GM21515 (cell line): ENCODE measurements around the gene CBLL1.

Source experiments
- ATAC-seq: cut with Tn5 transposase; IDR thresholded peaks from one replicate; pipeline ENCODE4 v1.9.1; 2021; ENCODE audit not compliant: unreplicated experiment

Gene CBLL1

DNA sequence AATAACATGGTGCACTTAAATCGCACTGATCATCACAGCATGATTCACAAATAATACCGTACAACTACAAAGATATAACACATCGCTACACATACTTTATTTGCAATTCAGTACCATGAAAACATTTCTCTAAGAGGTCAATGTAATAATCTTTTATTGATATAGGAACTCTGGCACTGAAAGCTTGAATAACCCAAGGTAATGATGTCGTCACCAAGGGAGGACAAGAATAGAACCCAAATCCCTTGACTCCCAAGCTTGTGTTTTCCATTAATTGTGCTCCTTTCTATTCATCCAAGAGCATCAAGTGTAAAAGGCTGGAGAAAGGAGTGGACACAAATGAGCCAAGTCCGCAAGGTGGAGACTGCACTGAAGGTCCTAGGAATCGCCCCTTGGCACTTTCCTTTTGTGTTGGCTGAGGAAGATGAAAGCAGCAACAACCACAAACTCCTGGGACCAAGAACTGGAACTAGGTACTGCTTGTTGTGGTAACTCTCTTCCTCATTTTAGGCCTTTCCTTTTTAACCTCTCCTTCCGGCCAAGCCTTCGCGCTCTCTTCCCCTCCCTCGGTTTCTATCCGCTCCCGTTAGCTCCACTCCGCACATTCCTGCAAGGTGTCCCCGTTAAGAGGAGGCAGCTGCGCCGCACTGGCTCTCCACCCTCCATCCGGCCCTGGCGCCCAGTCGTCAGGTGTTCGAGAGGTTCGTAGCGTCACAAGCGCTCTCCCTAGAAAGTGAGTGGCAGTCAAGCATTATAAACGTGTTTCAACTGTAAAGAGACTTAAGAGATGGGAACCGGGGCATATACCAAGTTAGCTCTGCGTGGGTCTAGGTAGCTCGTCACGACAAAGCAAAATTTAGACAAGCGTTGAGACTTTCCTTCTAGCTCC, 1.0 kb upstream of the CBLL1 start:
- peak; percentile 38 for ATAC-seq

DNA sequence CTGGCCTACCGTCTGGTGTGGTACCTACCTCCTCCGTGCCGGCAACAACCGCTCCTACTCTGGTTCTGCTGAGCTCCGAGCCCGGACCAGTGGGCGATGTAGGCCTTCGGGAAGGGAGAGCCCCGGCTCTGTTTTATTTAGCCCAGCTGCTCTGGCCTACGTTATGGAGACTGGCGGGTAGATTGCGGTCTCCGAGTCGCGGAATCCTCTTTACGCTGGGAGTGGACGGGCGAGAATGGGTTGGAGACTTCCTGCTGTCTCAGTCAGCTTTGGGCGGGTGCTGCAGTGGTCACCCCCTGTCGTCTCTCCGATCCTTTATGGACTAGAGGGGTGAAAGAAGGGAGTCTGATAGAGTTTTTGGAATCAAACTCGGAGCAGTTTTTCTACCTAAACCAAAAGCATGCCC, 406 bp downstream of the CBLL1 start:
- peak; percentile 32 for ATAC-seq

DNA sequence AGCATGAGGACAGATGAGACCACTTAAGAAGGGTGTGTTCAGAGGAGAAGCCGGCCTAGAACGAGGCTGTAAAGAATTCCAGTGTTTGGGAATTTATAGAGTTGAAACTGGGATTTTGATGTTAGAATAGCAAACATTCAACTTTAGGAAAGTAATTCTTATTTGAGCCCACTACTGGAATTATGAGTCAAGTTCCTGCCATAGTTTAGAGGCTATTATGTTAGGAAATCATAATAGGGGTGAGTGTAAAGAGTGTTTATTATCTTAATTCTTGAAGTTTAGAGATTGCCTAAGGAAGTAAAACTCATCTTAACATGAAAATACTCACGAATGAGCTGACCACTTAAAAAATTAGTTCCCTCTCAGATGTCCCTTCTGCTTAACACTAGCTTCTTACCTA, 2.1 kb downstream of the CBLL1 start:
- no peak for ATAC-seq

DNA sequence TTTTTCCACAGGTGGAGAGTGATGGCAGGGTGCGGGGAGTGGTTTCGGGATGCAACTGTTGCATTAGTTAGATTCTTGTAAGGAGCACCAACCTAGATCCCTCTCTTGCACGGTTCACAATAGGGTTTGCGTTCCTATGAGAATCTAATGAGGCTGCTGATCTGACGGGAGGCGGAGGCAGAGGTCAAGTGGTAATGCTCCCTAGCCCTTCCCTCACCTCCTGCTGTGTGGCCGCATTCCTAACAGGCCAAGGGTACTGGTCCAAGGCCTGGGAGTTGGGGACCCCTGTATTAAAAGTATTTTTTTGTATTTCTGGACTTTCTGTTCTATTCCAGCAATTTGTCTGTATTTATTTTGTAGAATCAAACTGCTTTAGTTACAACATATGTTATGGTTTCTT, 7.2 kb downstream of the CBLL1 start:
- ATAC-seq, result no peak

DNA sequence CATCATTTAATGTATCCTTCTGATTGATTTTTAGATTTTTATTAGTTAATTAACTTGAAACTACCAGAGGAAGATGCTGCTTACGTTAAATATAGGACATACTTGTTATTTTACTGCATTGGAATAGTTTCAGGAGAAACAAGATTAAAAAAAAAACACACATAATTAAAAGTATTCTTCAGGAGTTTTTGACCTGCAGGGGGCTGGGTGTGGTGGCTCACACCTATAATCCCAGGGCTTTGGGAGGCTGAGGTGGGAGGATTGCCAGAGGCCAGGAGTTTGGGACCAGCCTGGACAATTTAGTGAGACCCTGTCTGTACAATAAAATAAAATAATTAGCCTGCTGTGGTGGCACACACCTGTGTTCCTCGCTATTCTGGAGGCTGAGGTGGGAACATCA, 10.7 kb downstream of the CBLL1 start:
- ATAC-seq, result no peak

DNA sequence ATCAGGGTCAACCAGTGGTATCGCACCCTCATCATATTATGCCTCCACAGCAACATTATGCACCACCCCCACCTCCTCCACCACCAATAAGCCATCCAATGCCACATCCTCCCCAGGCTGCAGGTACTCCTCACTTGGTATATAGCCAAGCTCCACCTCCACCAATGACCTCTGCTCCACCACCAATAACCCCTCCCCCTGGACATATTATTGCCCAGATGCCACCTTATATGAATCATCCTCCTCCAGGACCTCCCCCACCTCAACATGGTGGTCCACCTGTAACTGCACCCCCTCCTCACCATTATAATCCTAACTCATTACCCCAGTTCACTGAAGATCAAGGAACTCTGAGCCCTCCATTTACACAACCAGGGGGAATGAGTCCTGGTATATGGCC, 14.7 kb downstream of the CBLL1 start:
- ATAC-seq, result no peak

DNA sequence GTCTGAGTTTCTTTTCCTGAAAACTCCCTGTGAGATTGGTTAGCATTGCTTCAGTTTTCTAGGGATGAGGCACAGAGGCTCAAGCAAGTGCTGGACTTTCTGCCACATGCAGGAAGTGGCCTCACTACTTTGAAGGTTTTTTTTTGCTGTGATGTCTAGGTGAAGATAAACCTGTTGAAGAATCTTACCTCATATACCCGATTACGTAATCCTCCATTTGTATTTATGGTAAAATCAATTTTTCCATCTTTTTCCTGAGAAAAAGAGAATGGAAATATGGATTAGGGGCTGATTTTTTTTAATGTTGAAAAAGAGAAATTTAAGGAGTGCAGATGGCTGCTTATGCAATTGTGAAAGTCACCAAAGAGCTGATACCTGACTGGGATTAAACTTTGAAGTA, 23.4 kb downstream of the CBLL1 start:
- ATAC-seq, result no peak

DNA sequence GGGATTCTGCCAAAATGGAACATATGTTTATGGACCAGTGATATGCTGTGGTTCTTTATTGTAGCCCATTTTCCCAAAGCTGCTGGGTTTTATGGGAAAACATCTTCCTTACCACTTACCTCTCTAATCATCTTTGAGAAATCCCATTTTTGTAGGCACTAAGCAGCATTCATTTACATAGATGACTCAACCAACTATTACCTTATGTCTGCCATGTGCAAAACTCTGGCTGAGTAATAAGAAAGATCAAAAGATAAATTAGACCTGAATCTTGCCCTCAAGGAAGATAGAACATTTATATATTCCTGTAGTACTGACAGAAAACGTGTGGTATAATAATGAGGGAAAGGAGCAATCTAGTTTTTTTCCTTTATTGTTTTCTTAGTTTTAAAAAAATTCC, 24.3 kb downstream of the CBLL1 start:
- no peak for ATAC-seq

DNA sequence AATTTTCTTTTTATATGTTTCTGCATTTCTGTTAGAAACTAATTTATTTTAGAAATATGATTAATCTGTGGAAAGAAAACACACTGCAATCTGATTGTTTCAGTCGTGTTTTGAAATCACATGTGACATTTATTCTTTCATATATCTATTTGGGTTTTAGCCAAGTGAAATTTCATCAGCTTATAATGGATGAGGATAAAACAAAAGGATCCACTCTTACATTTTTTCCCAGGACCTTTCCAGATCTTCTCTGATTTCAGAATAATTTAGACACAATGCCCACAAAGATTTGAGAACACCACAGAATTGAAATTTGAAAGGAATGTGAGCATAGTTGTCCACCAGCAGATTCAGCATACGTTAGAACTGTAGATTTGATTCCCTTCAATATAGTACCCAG, 29.1 kb downstream of the CBLL1 start:
- ATAC-seq, result no peak

DNA sequence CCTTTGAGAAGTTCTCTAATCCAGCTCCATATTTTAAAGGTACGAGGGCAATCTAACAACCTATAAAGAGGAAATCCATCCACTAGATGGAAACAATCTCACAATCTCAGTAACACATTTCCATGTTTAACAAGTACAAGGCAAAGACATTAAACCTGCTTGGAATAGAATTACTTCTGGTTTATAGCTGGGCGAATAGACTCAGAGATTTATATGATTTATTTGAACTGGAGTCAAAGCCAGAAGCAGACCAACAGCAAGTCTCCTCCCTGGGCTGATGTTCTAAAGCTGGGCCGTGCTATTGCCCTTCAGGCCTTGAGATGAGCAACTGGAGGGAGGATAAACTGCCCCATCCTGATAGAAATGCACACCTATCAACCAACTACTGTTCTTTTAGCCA, 33.8 kb downstream of the CBLL1 start:
- no peak for ATAC-seq

DNA sequence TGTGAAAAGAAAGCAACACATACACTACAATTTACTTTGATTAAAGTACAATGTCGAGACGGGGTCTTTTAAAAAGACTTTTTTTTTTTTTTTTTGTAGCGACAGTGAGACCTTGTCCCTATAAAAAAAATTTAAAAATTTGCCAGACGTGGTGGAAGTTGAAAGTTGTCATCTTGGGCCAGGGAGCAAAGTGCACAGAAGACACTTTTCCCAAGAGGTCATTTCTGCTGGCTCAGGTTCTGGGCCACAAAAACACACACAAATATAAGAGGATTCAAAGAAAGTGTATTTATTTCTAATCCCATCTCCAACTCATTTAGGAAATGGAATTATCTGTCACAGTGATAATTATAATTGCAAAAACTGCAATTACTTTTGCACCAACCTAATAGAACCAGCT, 34.3 kb downstream of the CBLL1 start:
- no peak for ATAC-seq

DNA sequence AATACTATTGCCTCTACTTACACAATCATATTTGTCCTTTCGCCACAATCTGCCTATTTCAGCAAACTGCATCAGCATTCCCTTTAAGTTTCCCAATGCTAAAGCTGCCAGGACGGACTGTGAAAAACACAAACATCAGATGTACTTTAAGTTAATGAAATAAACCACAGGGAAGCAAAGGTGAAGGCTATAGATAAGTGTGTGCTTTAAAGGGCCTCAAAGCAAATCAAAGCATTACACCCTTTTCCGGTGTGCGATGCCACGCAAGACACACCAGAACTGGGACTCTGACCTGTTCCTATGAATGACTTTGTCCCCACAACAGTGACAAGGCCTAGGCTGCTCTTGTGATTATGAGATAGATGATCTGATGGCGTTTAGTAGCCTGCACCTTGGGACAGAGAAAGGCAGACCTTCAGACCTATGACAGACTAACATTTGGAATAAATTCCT, 35.7 kb downstream of the CBLL1 start:
- ATAC-seq, result no peak

DNA sequence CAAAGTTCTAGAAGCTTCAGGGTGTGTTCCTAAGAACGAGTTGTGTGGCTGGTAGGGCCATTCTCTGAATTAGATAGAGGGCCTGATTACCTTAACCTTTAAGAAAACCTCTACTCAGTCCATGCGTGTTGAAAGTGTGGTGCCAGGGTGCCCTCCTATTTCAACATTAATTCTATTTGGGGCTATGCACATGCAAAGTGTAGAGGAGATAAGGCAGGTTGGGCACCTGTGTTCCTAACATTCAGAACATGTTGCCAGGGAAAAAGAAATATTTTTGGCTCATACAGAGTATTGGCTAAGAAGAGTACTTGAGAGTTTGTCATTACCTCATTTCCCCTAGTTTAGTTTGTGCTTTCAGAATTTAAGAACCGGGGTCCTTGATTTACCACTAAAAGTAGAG, 38.4 kb downstream of the CBLL1 start:
- ATAC-seq, result no peak

DNA sequence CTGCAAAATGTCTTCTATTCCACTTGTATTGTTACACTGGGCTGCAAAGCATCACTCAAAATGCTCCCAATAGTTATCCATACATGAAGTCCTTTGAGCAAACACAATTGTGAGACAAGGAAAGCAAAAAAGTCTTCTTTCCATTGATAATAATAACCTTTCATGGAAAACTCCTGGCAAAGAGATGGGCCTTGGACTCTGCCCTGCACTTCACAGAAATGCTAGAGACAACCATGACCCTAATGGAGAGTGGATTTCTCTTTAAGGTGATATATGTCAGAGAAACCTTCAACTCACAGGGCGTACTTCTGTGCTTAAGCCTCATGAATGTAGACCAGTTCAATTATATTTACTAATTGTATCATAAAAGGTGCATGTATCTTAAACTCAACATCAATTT, 39.7 kb downstream of the CBLL1 start:
- ATAC-seq, result no peak

DNA sequence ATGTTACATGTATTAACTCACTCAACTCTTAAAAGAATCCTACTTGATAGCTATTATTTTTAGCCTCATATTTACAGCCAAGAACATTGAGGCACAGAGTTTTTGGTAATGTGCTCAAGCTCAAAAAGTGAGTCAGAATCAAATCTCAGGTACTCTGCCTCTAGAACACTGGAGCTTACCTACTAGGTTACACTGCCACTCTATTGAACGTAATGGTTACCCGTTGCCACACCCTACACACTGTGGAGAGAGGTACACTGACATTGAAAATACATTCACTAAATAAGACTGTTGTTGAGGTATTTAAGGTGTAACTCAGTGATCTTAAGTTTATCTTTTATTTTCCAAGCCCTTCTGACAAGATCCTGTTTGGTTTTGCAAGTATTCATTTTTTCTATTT, 41.2 kb downstream of the CBLL1 start:
- no peak for ATAC-seq

DNA sequence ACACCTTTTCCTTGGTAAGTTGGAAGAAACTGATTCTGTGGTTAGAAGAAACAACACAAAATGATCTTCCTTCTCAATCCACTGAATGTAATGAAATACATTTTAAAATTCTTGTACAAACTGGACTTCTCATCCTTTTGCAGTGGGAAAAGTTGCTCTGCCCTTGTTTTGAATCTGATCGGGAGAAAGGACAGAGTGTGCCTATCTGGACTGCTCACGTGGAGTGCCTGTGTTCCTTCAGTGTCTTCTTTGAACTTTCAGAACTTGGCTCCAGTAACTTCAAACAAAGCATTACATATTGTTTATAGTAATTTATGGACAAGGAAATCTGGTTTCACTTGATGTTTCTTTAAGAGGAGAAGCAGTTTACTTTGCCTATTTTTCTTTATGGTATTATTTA, 42.0 kb downstream of the CBLL1 start:
- ATAC-seq, result no peak

DNA sequence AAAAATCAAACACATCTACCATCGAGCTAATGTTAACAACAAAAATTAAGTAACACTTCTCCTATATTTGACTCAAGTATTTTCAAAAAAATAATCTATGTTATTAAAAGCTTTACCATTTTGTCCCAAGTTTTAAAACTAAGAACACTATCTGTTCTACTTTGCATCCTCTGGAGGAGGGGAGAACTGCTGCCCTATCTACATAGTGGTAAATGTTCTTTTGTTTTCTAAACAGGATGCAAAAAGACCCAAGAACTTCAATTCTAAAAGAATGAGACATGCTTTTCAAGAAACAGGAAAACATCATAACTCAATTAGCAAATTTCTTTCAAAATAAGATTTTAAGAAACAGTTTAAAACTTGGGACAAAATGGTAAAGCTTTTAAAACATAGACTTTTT, 44.3 kb downstream of the CBLL1 start:
- ATAC-seq, result no peak

DNA sequence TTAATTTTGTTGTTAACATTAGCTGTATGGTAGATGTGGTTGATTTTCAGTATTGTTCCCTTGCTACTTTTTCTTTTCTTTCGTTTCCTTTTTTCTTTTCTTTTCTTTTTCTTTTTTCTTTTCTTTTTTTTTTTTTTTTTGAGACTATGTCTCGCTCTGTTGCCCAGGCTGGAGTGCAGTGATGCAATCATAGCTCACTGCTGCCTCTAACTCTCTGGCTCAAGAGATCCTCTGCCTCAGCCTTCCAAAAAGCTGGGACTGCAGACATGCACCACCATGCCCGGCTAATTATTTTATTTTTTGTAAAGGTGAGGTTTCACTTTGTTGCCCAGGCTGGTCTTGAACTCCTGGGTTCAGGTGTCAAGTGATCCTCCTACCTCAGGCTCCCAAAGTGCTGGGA, 44.7 kb downstream of the CBLL1 start:
- ATAC-seq, result no peak

DNA sequence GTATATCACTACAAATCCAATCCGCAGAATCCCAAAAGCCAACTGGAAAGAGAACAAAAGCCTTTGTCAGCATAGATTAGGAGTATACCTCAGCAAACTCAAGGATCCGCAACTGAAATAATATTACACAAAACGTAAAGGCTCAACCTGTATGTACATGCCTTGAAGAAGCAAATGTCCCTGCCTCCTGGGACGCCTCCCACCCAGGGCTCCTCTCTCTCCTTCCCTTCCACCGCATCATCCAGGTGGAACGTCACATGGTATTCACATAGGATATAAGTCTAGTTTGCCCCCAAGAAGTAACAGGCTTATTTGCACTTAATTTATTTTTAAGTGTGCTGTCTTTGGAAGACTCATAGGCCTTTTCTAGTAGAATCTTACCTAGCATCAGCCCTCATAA, 45.7 kb downstream of the CBLL1 start:
- no peak for ATAC-seq

DNA sequence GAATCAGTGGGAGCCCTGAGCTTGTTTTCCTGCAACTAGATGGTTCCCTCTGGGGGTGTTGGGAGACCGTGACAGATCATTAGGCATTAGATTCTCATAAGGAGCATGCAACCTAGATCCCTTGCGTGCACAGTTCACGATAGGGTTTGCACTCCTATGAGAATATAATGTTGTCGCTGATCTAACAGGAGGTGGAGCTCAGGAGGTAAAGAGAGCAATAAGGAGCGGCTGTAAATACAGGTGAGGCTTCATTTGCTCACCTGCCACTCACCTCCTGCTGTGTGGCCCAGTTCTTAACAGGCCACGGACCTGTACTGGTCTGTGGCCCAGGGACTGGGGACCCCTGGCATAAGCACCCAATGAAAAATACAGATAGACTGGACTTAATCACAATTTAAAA, 48.4 kb downstream of the CBLL1 start:
- ATAC-seq, result no peak

DNA sequence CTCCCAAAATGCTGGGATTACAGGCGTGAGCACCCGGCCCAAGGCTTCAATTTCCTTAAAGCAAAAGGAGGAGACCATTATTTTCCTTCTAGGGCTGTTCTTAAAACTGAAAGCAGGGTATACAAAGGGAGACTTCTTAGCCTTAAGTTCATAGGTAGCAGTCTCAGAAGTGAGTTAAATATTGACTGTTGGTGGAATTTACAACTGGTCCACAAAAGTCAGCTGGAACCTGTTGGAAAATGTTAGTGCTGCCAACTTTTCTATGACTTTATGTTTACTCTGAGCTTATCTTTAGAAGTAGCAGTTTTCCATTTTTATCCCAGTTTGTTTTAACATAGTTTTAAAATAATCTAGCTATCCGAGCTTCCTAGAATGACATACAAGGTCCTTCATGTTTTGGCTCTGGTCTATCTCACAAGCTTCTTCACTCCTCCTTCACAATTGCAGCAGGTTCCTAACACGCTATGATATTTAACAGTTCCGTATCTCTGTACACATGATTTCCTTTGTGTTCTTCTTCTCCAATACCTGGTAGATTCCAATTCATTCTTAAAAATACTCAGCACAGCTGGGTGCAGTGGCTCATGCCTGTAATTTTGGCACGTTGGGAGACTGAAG, 55.8 kb downstream of the CBLL1 start:
- no peak for ATAC-seq

DNA sequence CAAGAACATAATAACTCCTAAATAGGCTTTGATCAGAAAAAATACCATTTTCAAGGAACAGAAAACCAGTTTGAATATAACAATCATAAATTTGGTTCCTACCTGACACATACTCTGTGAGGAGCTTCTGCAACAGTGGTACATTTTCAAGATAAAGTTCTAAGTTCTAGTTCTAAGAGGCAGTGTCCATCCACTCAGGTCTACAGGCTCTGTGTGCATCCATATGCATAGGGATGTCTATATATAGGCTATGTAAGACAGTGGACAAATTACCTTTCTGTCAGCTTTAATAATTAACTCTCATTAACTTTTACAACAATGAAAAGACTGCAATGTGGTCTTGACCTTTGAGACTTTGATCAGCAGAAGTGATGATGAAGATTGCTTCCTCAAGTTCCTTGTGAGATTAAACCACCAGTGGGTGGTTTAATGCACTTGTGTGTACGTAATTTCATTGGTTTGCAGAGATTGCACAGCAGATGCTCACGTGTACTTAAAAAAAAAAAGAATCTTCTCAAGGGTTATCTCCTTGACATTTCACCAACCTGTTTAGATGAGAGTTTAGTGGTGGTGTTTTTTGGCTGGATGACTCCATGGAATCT, 59.2 kb downstream of the CBLL1 start, which contains the start of gene SLC26A3:
Gene SLC26A3 (minus strand): TSS at position 215 of the 602 bp plus-strand sequence. CDS start 8,714 bp downstream, outside the sequence.
- no peak for ATAC-seq
